Measurements from ENCODE around the gene STAC2.

DNA sequence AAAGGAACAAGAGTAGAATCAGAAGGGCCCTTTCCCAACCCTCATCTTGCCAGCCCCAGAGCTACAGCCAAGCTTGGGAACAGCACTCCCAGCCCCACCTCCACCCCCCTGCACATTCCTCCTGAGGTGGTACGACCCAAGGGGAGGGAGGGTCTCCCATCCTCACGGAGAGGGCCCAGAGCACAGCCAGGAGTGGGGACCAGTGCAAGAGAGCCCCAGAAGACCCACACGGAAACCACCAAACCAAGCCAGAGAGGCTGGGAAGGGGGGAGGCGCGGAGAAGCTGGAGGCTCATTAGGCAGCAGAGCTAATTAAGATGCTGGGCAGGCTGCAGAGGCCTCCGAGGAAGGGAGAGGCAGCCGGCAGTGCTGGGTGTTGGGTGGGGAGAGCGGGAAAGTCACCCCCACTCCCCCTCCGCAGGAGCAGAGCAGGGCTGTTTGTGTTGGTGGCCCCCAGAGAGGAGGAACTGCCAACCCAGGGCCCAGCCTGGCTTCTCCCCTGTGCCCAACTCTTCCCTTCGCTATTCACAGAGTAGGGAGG is 30.7 kb downstream of the STAC2 start:
- TF ChIP-seq, protein P1, sequence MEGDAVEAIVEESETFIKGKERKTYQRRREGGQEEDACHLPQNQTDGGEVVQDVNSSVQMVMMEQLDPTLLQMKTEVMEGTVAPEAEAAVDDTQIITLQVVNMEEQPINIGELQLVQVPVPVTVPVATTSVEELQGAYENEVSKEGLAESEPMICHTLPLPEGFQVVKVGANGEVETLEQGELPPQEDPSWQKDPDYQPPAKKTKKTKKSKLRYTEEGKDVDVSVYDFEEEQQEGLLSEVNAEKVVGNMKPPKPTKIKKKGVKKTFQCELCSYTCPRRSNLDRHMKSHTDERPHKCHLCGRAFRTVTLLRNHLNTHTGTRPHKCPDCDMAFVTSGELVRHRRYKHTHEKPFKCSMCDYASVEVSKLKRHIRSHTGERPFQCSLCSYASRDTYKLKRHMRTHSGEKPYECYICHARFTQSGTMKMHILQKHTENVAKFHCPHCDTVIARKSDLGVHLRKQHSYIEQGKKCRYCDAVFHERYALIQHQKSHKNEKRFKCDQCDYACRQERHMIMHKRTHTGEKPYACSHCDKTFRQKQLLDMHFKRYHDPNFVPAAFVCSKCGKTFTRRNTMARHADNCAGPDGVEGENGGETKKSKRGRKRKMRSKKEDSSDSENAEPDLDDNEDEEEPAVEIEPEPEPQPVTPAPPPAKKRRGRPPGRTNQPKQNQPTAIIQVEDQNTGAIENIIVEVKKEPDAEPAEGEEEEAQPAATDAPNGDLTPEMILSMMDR (IDR thresholded peaks at IDR 0.05): no peak
- no peak for TF ChIP-seq POLR2A (IDR thresholded peaks at IDR 0.05; ENCODE audit: low read length)
- TF ChIP-seq, protein P2, sequence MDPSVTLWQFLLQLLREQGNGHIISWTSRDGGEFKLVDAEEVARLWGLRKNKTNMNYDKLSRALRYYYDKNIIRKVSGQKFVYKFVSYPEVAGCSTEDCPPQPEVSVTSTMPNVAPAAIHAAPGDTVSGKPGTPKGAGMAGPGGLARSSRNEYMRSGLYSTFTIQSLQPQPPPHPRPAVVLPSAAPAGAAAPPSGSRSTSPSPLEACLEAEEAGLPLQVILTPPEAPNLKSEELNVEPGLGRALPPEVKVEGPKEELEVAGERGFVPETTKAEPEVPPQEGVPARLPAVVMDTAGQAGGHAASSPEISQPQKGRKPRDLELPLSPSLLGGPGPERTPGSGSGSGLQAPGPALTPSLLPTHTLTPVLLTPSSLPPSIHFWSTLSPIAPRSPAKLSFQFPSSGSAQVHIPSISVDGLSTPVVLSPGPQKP (IDR thresholded peaks at IDR 0.05; ENCODE audit: low read depth, low read length): no peak
- no peak for TF ChIP-seq HDAC2 (IDR thresholded peaks at IDR 0.05)
- TF ChIP-seq RAD21 (conservative IDR thresholded peaks at IDR 0.05 in 1 of 2, IDR thresholded peaks at IDR 0.05 in 1 of 2): no peak
- TF ChIP-seq ESRRA (IDR thresholded peaks at IDR 0.05; ENCODE audit: borderline replicate concordance, low read length): no peak
- TF ChIP-seq TP53 (CRISPR knock-in tag; IDR thresholded peaks at IDR 0.05): no peak
- TF ChIP-seq EP300 (IDR thresholded peaks at IDR 0.05): no peak
- no peak for TF ChIP-seq RNF2 (IDR thresholded peaks at IDR 0.05; ENCODE audit: borderline replicate concordance, low read depth)
- no peak for TF ChIP-seq ZFP36 (IDR thresholded peaks at IDR 0.05; ENCODE audit: borderline replicate concordance, partially characterized antibody)
- no peak for TF ChIP-seq CEBPB (IDR thresholded peaks at IDR 0.05)
- TF ChIP-seq, protein P3, sequence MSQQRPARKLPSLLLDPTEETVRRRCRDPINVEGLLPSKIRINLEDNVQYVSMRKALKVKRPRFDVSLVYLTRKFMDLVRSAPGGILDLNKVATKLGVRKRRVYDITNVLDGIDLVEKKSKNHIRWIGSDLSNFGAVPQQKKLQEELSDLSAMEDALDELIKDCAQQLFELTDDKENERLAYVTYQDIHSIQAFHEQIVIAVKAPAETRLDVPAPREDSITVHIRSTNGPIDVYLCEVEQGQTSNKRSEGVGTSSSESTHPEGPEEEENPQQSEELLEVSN (IDR thresholded peaks at IDR 0.05; ENCODE audit: borderline replicate concordance, low read depth): no peak
- no peak for TF ChIP-seq CHD2 (IDR thresholded peaks at IDR 0.05; ENCODE audit: low read length, partially characterized antibody)
- no peak for TF ChIP-seq ZNF302 (CRISPR knock-in tag; IDR thresholded peaks at IDR 0.05)

Measured in A549 (cell line).